Activated CD8-positive, alpha-beta memory T cell treated with anti-CD3 and anti-CD28 coated beads for 4 hours (primary cell): Measurements from ENCODE around the gene ARHGAP12.

Source experiments
- DNase-seq, 2 donors: peaks; one replicate each; pipeline ENCODE4 v3.0.0-alpha.2; 2020; ENCODE audit warnings: low read depth in 2 of 2

The ARHGAP12 gene

GRCh38 chr10:31876652-31877352, 51.8 kb downstream of the ARHGAP12 start:
- DNase-seq = no peak

GRCh38 chr10:31875608-31876007, 53.0 kb downstream of the ARHGAP12 start:
- no peak for DNase-seq

- no peak for DNase-seq
Measured at GRCh38 chr10:31873724-31874123, 54.9 kb downstream of the ARHGAP12 start.

GRCh38 chr10:31871266-31872065, 57.2 kb downstream of the ARHGAP12 start:
- DNase-seq = no peak

- DNase-seq = no peak
Measured at GRCh38 chr10:31867646-31868045, 61.0 kb downstream of the ARHGAP12 start.

GRCh38 chr10:31866118-31866670, 62.4 kb downstream of the ARHGAP12 start:
- DNase-seq = no peak

GRCh38 chr10:31864834-31865518, 63.7 kb downstream of the ARHGAP12 start:
- no peak for DNase-seq

GRCh38 chr10:31855033-31855432, 73.6 kb downstream of the ARHGAP12 start:
- DNase-seq = no peak

- no peak for DNase-seq
Measured at GRCh38 chr10:31853629-31854028, 75.0 kb downstream of the ARHGAP12 start.

- DNase-seq = no peak
Measured at GRCh38 chr10:31851216-31851615, 77.4 kb downstream of the ARHGAP12 start.

- no peak for DNase-seq
Measured at GRCh38 chr10:31847515-31847914, 81.1 kb downstream of the ARHGAP12 start.

GRCh38 chr10:31838709-31839108, 89.9 kb downstream of the ARHGAP12 start:
- DNase-seq = no peak

GRCh38 chr10:31838065-31838464, 90.6 kb downstream of the ARHGAP12 start:
- DNase-seq = no peak

GRCh38 chr10:31836569-31837406, 91.8 kb downstream of the ARHGAP12 start:
- no peak for DNase-seq

GRCh38 chr10:31833753-31834152, 94.9 kb downstream of the ARHGAP12 start:
- no peak for DNase-seq

GRCh38 chr10:31832261-31832660, 96.4 kb downstream of the ARHGAP12 start:
- DNase-seq = no peak

GRCh38 chr10:31830887-31831286, 97.7 kb downstream of the ARHGAP12 start:
- no peak for DNase-seq

- no peak for DNase-seq
Measured at GRCh38 chr10:31829776-31830175, 98.9 kb downstream of the ARHGAP12 start.

GRCh38 chr10:31823358-31823757, 105.3 kb downstream of the ARHGAP12 start:
- no peak for DNase-seq

GRCh38 chr10:31822616-31823318, 105.9 kb downstream of the ARHGAP12 start:
- no peak for DNase-seq

GRCh38 chr10:31822150-31822549, 106.5 kb downstream of the ARHGAP12 start:
- DNase-seq = no peak
